PC-9 (cell line): Measurements from ENCODE around the gene ABL1. TPM values are rescaled to one million over a fixed set of nuclear protein-coding genes. Genes with fewer than 3 reads are reported as not detected.

Experiments used
- BruUV-seq: library from RNA; stranded (reverse); fragments of 400-500 nt; replicated peaks from 2 replicates; lab custom pipeline; 2021; lab: Mats Ljungman, UMichigan
- CTCF ChIA-PET: fragments of 300-600 bp; sonication (Branson Sonifier 250); formaldehyde crosslinking; loops from one replicate; lab custom pipeline; 2022; ENCODE audit warnings: antibody characterized with exemption; lab: Charles Lee
- POLR2A ChIA-PET: fragments of 300-600 bp; sonication (Branson Sonifier 250); formaldehyde crosslinking; loops from one replicate; lab custom pipeline; 2022; ENCODE audit warnings: antibody characterized with exemption; ENCODE audit not compliant: unreplicated experiment; lab: Charles Lee
- DNase-seq, 2 experiments: peaks; one replicate each; pipeline versions ENCODE4 v3.0.0 to v3.0.0-alpha.2; 2015 to 2022; ENCODE audit warnings: mixed read lengths in 1 of 2
- H2AFZ ChIP-seq: fragments of 200-600 bp; sonication (generic); 2 replicates; pipeline ENCODE4 v1.8.1; 2017; ENCODE audit warnings: antibody characterized with exemption
- H3F3A ChIP-seq: fragments of 200-600 bp; sonication (generic); 2 replicates; pipeline ENCODE4 v1.8.1; 2017; ENCODE audit warnings: antibody characterized with exemption, mild to moderate bottlenecking, low read depth; ENCODE audit not compliant: insufficient read depth
- H3K27ac ChIP-seq: fragments of 200-600 bp; sonication (generic); 2 replicates; pipeline ENCODE4 v1.6.1; 2016; ENCODE audit warnings: mixed run types
- H3K27me3 ChIP-seq: fragments of 200-600 bp; sonication (generic); 2 replicates; pipeline ENCODE4 v1.6.1; 2016; ENCODE audit warnings: low read depth, mixed run types; ENCODE audit not compliant: insufficient read depth
- H3K36me3 ChIP-seq: fragments of 200-600 bp; sonication (generic); 2 replicates; pipeline ENCODE4 v1.6.1; 2016; ENCODE audit warnings: low read depth, mixed run types
- H3K4me1 ChIP-seq: fragments of 200-600 bp; sonication (generic); replicated peaks from 2 replicates; pipeline ENCODE4 v1.6.1; 2016; ENCODE audit warnings: mixed run types; ENCODE audit not compliant: insufficient read depth
- H3K4me2 ChIP-seq: fragments of 200-600 bp; sonication (generic); 2 replicates; pipeline ENCODE4 v1.6.1; 2017; ENCODE audit warnings: mixed run types
- H3K4me3 ChIP-seq: fragments of 200-600 bp; sonication (generic); 2 replicates; pipeline ENCODE4 v1.6.1; 2016; ENCODE audit warnings: mixed run types
- H3K79me2 ChIP-seq: fragments of 200-600 bp; sonication (generic); 2 replicates; pipeline ENCODE4 v1.6.1; 2017; ENCODE audit warnings: low read depth, mixed run types
- H3K9me2 ChIP-seq: fragments of 200-600 bp; sonication (generic); 2 replicates; pipeline ENCODE4 v1.8.1; 2017; ENCODE audit warnings: mild to moderate bottlenecking; ENCODE audit not compliant: insufficient read depth
- H3K9me3 ChIP-seq: fragments of 200-600 bp; sonication (generic); 2 replicates; pipeline ENCODE4 v1.8.1; 2016; ENCODE audit warnings: low read depth; ENCODE audit not compliant: insufficient read depth
- H4K20me1 ChIP-seq: fragments of 200-600 bp; sonication (generic); 2 replicates; pipeline ENCODE4 v1.8.1; 2017; ENCODE audit not compliant: insufficient read depth
- CTCF ChIP-seq: fragments of 200-600 bp; sonication (generic); conservative IDR thresholded peaks from 2 replicates; pipeline ENCODE4 v1.6.1; 2017; ENCODE audit warnings: mixed run types, antibody characterized with exemption, mild to moderate bottlenecking, moderate library complexity
- EZH2 ChIP-seq: fragments of 200-600 bp; sonication (generic); IDR thresholded peaks from 2 replicates; pipeline ENCODE4 v1.8.0; 2017; ENCODE audit warnings: antibody characterized with exemption, low read depth
- intact Hi-C: fragments of 100-400 bp; cut with micrococcal nuclease; formaldehyde crosslinking; loops from one replicate; pipeline ENCODE4 v1.10.0; 2022; ENCODE audit not compliant: unreplicated experiment
- total RNA-seq: library from RNA; stranded (reverse); gene quantifications from 2 replicates; pipeline ENCODE4 v1.2.3, GENCODE V29; 2021

ABL1 gene
- total RNA-seq, 1 experiment from 2014 or later, result 54.8 TPM

GRCh38 chr9:130824079-130824478, 11.0 kb upstream of the ABL1 start:
- Histone ChIP-seq H3K36me3 (no peaks in the 10 kb centered on the region), H3K4me3 (no peak overlapping the region), H3K4me1 (peaks cover 17% of the 10 kb centered on the region), H2AFZ (no peak overlapping the region), H3K4me2 (no peak overlapping the region; the same call in 1 of the 2 replicates), H3K27me3 (no peaks in the 10 kb centered on the region), H3K9me3 (peaks cover 7% of the 10 kb centered on the region; the same call in 1 of the 2 replicates), H4K20me1 (no peaks in the 10 kb centered on the region), H3K9me2 (no peaks in the 10 kb centered on the region), H3F3A (peaks cover 8% of the 10 kb centered on the region), H3K79me2 (no peaks in the 10 kb centered on the region), H3K27ac (no peak overlapping the region)
- intact Hi-C loops, result no loop called here
- BruUV-seq, result no TSS peak
- POLR2A ChIA-PET, result no interaction called here
- TF ChIP-seq EZH2, result no peak
- TF ChIP-seq CTCF, result no peak
- no peak for DNase-seq
- CTCF ChIA-PET, result interaction anchor here (0.5 to 0.6 kb wide), 3 partner anchors 12 to 45 kb away, joined by 3 to 7 read pairs (median 3); no protein-coding TSS in a partner anchor

DNA sequence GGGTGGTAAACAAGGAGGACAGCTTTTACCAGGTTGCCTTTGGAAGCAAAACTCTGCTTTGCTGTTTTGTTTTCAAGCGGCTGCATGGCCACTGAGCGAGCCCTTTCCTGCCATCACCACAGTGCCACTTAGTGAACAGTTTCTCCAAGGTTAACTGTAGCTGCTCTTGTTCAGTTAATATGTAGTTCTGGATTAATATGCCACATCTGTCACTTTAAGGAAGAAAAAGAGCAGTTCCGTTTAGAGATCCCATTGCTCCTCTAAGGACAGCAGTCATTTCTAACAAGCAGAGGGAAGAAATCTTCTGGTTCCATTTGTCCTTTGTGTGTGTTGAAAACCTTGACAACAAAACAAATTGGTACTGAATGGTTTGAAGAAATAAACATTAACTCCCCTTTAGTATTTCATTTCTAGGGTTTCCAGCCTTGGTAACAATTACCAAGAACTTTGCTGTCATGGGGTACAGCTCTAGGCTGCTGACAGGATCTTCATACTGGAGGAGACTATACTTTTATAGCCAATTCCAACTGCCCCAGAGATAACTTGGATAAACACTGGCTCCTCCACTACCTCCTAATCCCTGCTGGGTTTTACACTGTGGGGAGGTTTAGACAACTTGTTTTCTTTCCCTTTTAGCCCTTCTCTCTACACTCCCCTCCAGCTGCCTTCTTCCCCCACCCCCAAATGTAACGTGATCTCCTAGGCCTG, 10.3 kb upstream of the ABL1 start:
- DNase-seq, result peak in 1 of 2 experiments; percentile 29
- H3K9me2 ChIP-seq, result no peaks in the 10 kb centered on the region
- peaks cover 8% of the 10 kb centered on the region; the same call in 1 of the 2 replicates for H3K9me3 ChIP-seq
- H3K27me3 ChIP-seq, result no peaks in the 10 kb centered on the region
- no peak overlapping the region for H3K4me3 ChIP-seq
- H3F3A ChIP-seq, result peaks cover 10% of the 10 kb centered on the region
- H3K27ac ChIP-seq, result no peak overlapping the region
- H3K4me1 ChIP-seq, result peaks cover 17% of the 10 kb centered on the region
- no TSS peak for BruUV-seq
- H3K36me3 ChIP-seq, result no peaks in the 10 kb centered on the region
- no peak for TF ChIP-seq EZH2
- no peak for TF ChIP-seq CTCF
- no peaks in the 10 kb centered on the region for H4K20me1 ChIP-seq
- H3K79me2 ChIP-seq, result no peaks in the 10 kb centered on the region
- H3K4me2 ChIP-seq, result peak overlapping the region; percentile 55
- H2AFZ ChIP-seq, result no peak overlapping the region
- ChIA-PET POLR2A (interaction anchor here (0.6 kb wide), 2 partner anchors 14 to 69 kb away, joined by 4 to 5 read pairs; no protein-coding TSS in a partner anchor), CTCF (interaction anchor here (0.5 to 0.6 kb wide), 3 partner anchors 12 to 45 kb away, joined by 3 to 7 read pairs (median 3); no protein-coding TSS in a partner anchor)
- intact Hi-C loops, result loop anchor here (1.0 kb wide), 1 partner anchor 9 kb away; no protein-coding TSS in a partner anchor

DNA sequence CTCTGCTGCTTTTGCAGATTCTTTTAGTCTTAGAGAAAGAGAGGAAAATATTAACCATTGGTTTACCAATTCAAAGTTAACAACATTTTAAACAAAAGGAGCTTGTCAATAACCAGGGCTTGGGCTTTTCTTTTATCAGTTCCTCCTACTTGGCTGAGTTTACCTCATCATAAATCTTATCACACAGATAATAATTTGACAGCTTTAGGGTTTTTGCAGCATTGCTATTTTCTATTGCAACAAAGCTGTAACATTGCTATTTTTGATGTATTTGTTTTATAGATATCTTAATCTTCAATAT, 9.8 kb upstream of the ABL1 start:
- ChIA-PET CTCF (interaction anchor here (0.5 kb wide), 1 partner anchor 20 kb away, joined by 3 read pairs; no protein-coding TSS in a partner anchor), POLR2A (interaction anchor here (0.6 kb wide), 1 partner anchor 13 kb away, joined by 5 read pairs; no protein-coding TSS in a partner anchor)
- DNase-seq, result no peak
- TF ChIP-seq CTCF (no peak), EZH2 (no peak)
- H4K20me1 ChIP-seq, result no peaks in the 10 kb centered on the region
- H3K27me3 ChIP-seq, result no peaks in the 10 kb centered on the region
- H3K4me3 ChIP-seq, result no peak overlapping the region
- no peaks in the 10 kb centered on the region for H3K36me3 ChIP-seq
- H3K27ac ChIP-seq, result no peak overlapping the region
- H3K9me3 ChIP-seq, result peaks cover 8% of the 10 kb centered on the region; the same call in 1 of the 2 replicates
- H2AFZ ChIP-seq, result no peak overlapping the region
- no peaks in the 10 kb centered on the region for H3K79me2 ChIP-seq
- H3K4me2 ChIP-seq, result peak overlapping the region; percentile 55
- H3K9me2 ChIP-seq, result no peaks in the 10 kb centered on the region
- intact Hi-C loops, result loop anchor here (1.0 kb wide), 1 partner anchor 8 kb away; no protein-coding TSS in a partner anchor
- no TSS peak for BruUV-seq
- peaks cover 14% of the 10 kb centered on the region for H3F3A ChIP-seq
- H3K4me1 ChIP-seq, result peaks cover 17% of the 10 kb centered on the region
